ENCODE results near the gene KDM4B. TPM values are rescaled to one million over a fixed set of nuclear protein-coding genes. Genes with fewer than 3 reads are reported as not detected.

The KDM4B gene
- total RNA-seq, 1 experiment from 2014 or later, result 35.9 TPM

DNA sequence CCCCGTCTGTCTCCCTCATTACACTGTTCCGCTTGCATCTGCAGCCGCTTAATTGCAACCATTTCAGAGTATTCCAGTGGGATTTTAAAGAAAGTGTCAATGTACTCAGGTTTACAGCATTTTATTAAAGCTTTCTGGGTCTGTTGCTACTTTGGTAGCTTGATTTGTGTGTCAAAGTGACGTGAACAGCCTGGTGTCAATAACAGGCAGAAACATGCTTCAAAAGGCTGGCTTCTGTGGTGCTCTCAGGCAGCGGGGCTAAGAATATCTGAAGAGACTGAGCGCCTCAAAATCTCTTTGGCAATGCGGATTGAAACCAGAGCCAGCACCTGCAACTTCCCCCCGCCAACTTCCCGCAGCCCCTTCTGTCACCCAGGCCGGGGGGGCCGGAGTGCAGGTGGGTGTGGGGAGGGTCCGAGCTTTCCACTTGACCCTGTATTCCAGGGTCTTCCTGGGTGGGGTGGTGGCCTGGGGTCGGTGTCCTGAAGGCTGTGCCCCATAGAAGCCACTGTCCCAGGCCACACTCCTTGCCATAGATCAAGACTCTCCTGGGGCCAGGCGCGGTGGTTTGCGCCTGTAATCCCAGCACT, 81.2 kb downstream of the KDM4B start (continued):
- TF ChIP-seq TCF7L2 (IDR thresholded peaks at IDR 0.05; ENCODE audit: borderline replicate concordance, extremely low read depth, insufficient read depth, insufficient read length) (no peak), SP1 (IDR thresholded peaks at IDR 0.05; ENCODE audit: low read depth) (no peak), SRF (IDR thresholded peaks at IDR 0.05; ENCODE audit: low read depth) (no peak), CBX3 (IDR thresholded peaks at IDR 0.05; ENCODE audit: low read depth) (no peak)

DNA sequence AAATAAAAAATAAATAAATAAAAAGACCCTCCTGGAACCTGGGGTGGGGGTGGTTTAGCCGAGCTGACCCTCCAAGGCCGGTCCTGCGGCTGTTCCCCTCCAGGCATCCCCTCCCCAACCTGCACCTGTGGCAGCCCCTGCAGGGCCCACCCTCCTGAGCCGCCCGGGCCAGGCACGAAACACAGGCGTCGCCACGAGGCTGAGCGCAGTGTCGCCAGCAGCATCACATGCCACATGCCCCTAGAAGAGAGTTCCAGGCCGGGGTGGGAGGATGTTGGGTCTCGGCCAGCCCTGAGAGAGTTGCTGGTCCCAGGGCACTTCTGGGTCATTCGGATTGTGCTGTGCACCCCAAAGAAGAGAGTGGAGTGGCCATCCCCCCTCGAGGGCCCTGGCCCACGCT, 82.0 kb downstream of the KDM4B start:
- no peaks in the 10 kb centered on the region; a peak in 1 of 4 replicates for H3K36me3 ChIP-seq (ENCODE audit: control insufficient read depth in 1 of 2, insufficient read depth in 2 of 2, low read length in 2 of 2)
- H4K20me1 ChIP-seq (ENCODE audit: insufficient read depth), result no peaks in the 10 kb centered on the region
- H3K27ac ChIP-seq (ENCODE audit: low read depth, low read length), result no peak overlapping the region
- ATAC-seq, result no peak
- TF ChIP-seq, protein P1, sequence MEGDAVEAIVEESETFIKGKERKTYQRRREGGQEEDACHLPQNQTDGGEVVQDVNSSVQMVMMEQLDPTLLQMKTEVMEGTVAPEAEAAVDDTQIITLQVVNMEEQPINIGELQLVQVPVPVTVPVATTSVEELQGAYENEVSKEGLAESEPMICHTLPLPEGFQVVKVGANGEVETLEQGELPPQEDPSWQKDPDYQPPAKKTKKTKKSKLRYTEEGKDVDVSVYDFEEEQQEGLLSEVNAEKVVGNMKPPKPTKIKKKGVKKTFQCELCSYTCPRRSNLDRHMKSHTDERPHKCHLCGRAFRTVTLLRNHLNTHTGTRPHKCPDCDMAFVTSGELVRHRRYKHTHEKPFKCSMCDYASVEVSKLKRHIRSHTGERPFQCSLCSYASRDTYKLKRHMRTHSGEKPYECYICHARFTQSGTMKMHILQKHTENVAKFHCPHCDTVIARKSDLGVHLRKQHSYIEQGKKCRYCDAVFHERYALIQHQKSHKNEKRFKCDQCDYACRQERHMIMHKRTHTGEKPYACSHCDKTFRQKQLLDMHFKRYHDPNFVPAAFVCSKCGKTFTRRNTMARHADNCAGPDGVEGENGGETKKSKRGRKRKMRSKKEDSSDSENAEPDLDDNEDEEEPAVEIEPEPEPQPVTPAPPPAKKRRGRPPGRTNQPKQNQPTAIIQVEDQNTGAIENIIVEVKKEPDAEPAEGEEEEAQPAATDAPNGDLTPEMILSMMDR (IDR thresholded peaks at IDR 0.05 in 2 of 3, conservative IDR thresholded peaks at IDR 0.05 in 1 of 3; ENCODE audit: borderline replicate concordance in 1 of 3, insufficient read depth in 1 of 3, low read depth in 2 of 3, low read length in 2 of 3), result no peak
- BruUV-seq (replicated peaks), result no TSS peak
- H3K4me1 ChIP-seq (ENCODE audit: control insufficient read depth in 1 of 2, insufficient read depth in 2 of 2, low read length in 2 of 2), result peaks cover 19 to 33% of the 10 kb centered on the region in 2 experiments
- no peak overlapping the region for H2AFZ ChIP-seq (ENCODE audit: low read depth, low read length, poor library complexity, severe bottlenecking)
- intact Hi-C loops (cut with micrococcal nuclease), result no loop called here
- no peak overlapping the region for H3K4me3 ChIP-seq (replicated peaks in 1 of 2; ENCODE audit: low read depth in 1 of 2, low read length in 2 of 2)
- no peak overlapping the region for H3K4me2 ChIP-seq (ENCODE audit: low read length)
- ChIA-PET POLR2A (no interaction called here), RAD21 (ENCODE audit: low non-redundant PET in 1 of 2, low total read pairs in 2 of 2, uncharacterized antibody in 2 of 2, unreplicated experiment in 2 of 2) (no interaction called here), CTCF (no interaction called here)
- H3K9me2 ChIP-seq (ENCODE audit: insufficient read depth), result no peaks in the 10 kb centered on the region
- no peaks in the 10 kb centered on the region for H3K9me3 ChIP-seq (ENCODE audit: control insufficient read depth in 1 of 2, insufficient read depth in 1 of 2, low read depth in 1 of 2, low read length in 2 of 2)
- no peak for DNase-seq (ENCODE audit: low read depth, low spot score)
- H3K9ac ChIP-seq (ENCODE audit: low read length), result no peak overlapping the region
- H3K27me3 ChIP-seq (ENCODE audit: insufficient read depth, low read length), result no peaks in the 10 kb centered on the region
- H3K79me2 ChIP-seq (ENCODE audit: insufficient read depth, low read length), result no peaks in the 10 kb centered on the region

DNA sequence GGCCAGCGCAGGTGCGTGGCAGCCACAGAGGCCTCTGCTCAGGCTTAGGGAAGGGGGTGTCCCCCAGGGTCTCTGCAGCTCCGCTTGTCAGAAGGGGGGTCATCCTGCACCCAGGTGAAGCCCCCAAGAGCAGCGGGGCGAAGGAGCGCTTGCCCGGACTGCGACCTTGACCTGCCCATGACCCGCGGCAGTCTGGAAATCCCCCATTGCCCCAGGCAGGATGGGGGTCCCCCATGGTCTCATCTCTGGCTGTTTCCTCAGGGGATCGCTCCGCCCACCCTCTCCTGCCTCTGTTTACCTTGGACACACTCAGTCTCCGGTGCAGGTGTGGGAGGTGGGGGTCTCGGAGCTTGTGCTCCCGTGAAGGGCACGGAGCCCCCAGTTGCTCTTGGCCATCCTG, 82.7 kb downstream of the KDM4B start:
- CTCF ChIA-PET, result no interaction called here
- Histone ChIP-seq H3K79me2 (ENCODE audit: insufficient read depth, low read length) (no peaks in the 10 kb centered on the region), H3K36me3 (ENCODE audit: control insufficient read depth in 1 of 2, insufficient read depth in 2 of 2, low read length in 2 of 2) (no peaks in the 10 kb centered on the region; a peak in 1 of 4 replicates), H3K9me3 (ENCODE audit: control insufficient read depth in 1 of 2, insufficient read depth in 1 of 2, low read depth in 1 of 2, low read length in 2 of 2) (no peaks in the 10 kb centered on the region), H3K4me3 (replicated peaks in 1 of 2; ENCODE audit: low read depth in 1 of 2, low read length in 2 of 2) (no peak overlapping the region), H3K4me1 (ENCODE audit: control insufficient read depth in 1 of 2, insufficient read depth in 2 of 2, low read length in 2 of 2) (peaks cover 15 to 26% of the 10 kb centered on the region in 2 experiments), H3K9ac (ENCODE audit: low read length) (no peak overlapping the region), H3K27ac (ENCODE audit: low read depth, low read length) (no peak overlapping the region), H3K9me2 (ENCODE audit: insufficient read depth) (no peaks in the 10 kb centered on the region), H4K20me1 (ENCODE audit: insufficient read depth) (no peaks in the 10 kb centered on the region), H3K27me3 (ENCODE audit: insufficient read depth, low read length) (no peaks in the 10 kb centered on the region), H3K4me2 (ENCODE audit: low read length) (no peak overlapping the region), H2AFZ (ENCODE audit: low read depth, low read length, poor library complexity, severe bottlenecking) (no peak overlapping the region)
- BruUV-seq (replicated peaks), result no TSS peak
- RAD21 ChIA-PET (ENCODE audit: low non-redundant PET in 1 of 2, low total read pairs in 2 of 2, uncharacterized antibody in 2 of 2, unreplicated experiment in 2 of 2), result no interaction called here
- intact Hi-C loops (cut with micrococcal nuclease), result loop anchor here (1.0 kb wide), 1 partner anchor 326 kb away; no protein-coding TSS in a partner anchor
- ATAC-seq (no peak), DNase-seq (ENCODE audit: low read depth, low spot score) (no peak)
- POLR2A ChIA-PET, result no interaction called here
- TF ChIP-seq EGR1 (IDR thresholded peaks at IDR 0.05; ENCODE audit: low read depth) (no peak), EZH2phosphoT487 (IDR thresholded peaks at IDR 0.05; ENCODE audit: borderline replicate concordance) (no peak), YY1 (IDR thresholded peaks at IDR 0.05; ENCODE audit: extremely low read depth, insufficient replicate concordance, low read depth, low read length) (no peak), EZH2 (IDR thresholded peaks at IDR 0.05) (no peak), SP1 (IDR thresholded peaks at IDR 0.05; ENCODE audit: low read depth) (no peak), ZNF274 (IDR thresholded peaks at IDR 0.05; ENCODE audit: low read depth, low read length) (no peak), POLR2AphosphoS5 (IDR thresholded peaks at IDR 0.05; ENCODE audit: low read depth, low read length) (no peak)
- TF ChIP-seq, protein P2, sequence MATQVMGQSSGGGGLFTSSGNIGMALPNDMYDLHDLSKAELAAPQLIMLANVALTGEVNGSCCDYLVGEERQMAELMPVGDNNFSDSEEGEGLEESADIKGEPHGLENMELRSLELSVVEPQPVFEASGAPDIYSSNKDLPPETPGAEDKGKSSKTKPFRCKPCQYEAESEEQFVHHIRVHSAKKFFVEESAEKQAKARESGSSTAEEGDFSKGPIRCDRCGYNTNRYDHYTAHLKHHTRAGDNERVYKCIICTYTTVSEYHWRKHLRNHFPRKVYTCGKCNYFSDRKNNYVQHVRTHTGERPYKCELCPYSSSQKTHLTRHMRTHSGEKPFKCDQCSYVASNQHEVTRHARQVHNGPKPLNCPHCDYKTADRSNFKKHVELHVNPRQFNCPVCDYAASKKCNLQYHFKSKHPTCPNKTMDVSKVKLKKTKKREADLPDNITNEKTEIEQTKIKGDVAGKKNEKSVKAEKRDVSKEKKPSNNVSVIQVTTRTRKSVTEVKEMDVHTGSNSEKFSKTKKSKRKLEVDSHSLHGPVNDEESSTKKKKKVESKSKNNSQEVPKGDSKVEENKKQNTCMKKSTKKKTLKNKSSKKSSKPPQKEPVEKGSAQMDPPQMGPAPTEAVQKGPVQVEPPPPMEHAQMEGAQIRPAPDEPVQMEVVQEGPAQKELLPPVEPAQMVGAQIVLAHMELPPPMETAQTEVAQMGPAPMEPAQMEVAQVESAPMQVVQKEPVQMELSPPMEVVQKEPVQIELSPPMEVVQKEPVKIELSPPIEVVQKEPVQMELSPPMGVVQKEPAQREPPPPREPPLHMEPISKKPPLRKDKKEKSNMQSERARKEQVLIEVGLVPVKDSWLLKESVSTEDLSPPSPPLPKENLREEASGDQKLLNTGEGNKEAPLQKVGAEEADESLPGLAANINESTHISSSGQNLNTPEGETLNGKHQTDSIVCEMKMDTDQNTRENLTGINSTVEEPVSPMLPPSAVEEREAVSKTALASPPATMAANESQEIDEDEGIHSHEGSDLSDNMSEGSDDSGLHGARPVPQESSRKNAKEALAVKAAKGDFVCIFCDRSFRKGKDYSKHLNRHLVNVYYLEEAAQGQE (IDR thresholded peaks at IDR 0.05; ENCODE audit: low read depth), result no peak
- TF ChIP-seq, protein P3, sequence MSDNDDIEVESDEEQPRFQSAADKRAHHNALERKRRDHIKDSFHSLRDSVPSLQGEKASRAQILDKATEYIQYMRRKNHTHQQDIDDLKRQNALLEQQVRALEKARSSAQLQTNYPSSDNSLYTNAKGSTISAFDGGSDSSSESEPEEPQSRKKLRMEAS (IDR thresholded peaks at IDR 0.05), result no peak

All from HCT116 (cell line).